Activated T-cell treated with anti-CD3 and anti-CD28 coated beads, Interleukin-2, amount 50 U/mL, for 24 hours (primary cell): ENCODE results near the gene SPO11.
"Not testable (repeated sequence)": the region's sequence is repeated elsewhere in the genome, so short reads cannot be mapped to it uniquely, and the experiment has no call there.

Experiments
- DNase-seq: peaks from one replicate; pipeline ENCODE4 v3.0.0-alpha.2; 2020
- H3K27ac Mint-ChIP-seq: 2 replicates; pipeline ENCODE4 v1.8.0; 2020; ENCODE audit warnings: mild to moderate bottlenecking, mixed read lengths
- H3K27me3 Mint-ChIP-seq: 2 replicates; pipeline ENCODE4 v1.8.0; 2020; ENCODE audit warnings: mixed read lengths
- H3K36me3 Mint-ChIP-seq: 2 replicates; pipeline ENCODE4 v1.8.0; 2020; ENCODE audit warnings: low read depth, mixed read lengths
- H3K4me1 Mint-ChIP-seq: 2 replicates; pipeline ENCODE4 v1.8.0; 2020; ENCODE audit warnings: low read depth, mixed read lengths
- H3K4me3 Mint-ChIP-seq: 2 replicates; pipeline ENCODE4 v1.8.0; 2020; ENCODE audit warnings: mild to moderate bottlenecking, moderate library complexity, mixed read lengths
- H3K9me3 Mint-ChIP-seq: 2 replicates; pipeline ENCODE4 v1.8.0; 2020; ENCODE audit warnings: mixed read lengths

SPO11 gene

GRCh38 chr20:57346477-57346876 is 16.9 kb downstream of the SPO11 start:
- no peak overlapping the region for H3K27ac Mint-ChIP-seq
- peak; percentile 74 for DNase-seq
- peaks cover 9% of the 10 kb centered on the region for H3K27me3 Mint-ChIP-seq
- peaks cover 4% of the 10 kb centered on the region for H3K36me3 Mint-ChIP-seq
- H3K4me1 Mint-ChIP-seq, result peaks cover 8% of the 10 kb centered on the region
- H3K9me3 Mint-ChIP-seq, result no peaks in the 10 kb centered on the region
- no peak overlapping the region for H3K4me3 Mint-ChIP-seq

GRCh38 chr20:57347393-57347792 is 17.8 kb downstream of the SPO11 start:
- no peak overlapping the region for H3K4me3 Mint-ChIP-seq
- no peak for DNase-seq
- H3K27ac Mint-ChIP-seq, result no peak overlapping the region
- H3K27me3 Mint-ChIP-seq, result peaks cover 9% of the 10 kb centered on the region
- no peaks in the 10 kb centered on the region for H3K9me3 Mint-ChIP-seq
- peaks cover 15% of the 10 kb centered on the region for H3K4me1 Mint-ChIP-seq
- H3K36me3 Mint-ChIP-seq, result peaks cover 13% of the 10 kb centered on the region

GRCh38 chr20:57348200-57348921 is 18.8 kb downstream of the SPO11 start:
- H3K9me3 Mint-ChIP-seq, H3K27ac Mint-ChIP-seq, H3K4me3 Mint-ChIP-seq, DNase-seq, H3K27me3 Mint-ChIP-seq: not testable (repeated sequence)
- H3K4me1 Mint-ChIP-seq, result peaks cover 24% of the 10 kb centered on the region
- peaks cover 21% of the 10 kb centered on the region for H3K36me3 Mint-ChIP-seq

GRCh38 chr20:57348922-57349574 is 19.4 kb downstream of the SPO11 start:
- Mint-ChIP-seq H3K27ac (peak overlapping the region; percentile 49), H3K4me3 (peak overlapping the region; percentile 6), H3K4me1 (peaks cover 30% of the 10 kb centered on the region), H3K36me3 (peaks cover 28% of the 10 kb centered on the region)
- not testable (repeated sequence) for H3K9me3 Mint-ChIP-seq, DNase-seq, H3K27me3 Mint-ChIP-seq

GRCh38 chr20:57350081-57350710 is 20.6 kb downstream of the SPO11 start:
- H3K4me3 Mint-ChIP-seq, result peak overlapping the region; percentile 67
- DNase-seq, result no peak
- peaks cover 36% of the 10 kb centered on the region for H3K4me1 Mint-ChIP-seq
- H3K27me3 Mint-ChIP-seq, result peaks cover 2% of the 10 kb centered on the region
- H3K36me3 Mint-ChIP-seq, result peaks cover 39% of the 10 kb centered on the region
- H3K9me3 Mint-ChIP-seq, result no peaks in the 10 kb centered on the region
- peak overlapping the region; percentile 78 for H3K27ac Mint-ChIP-seq

- not testable (repeated sequence) for H3K27me3 Mint-ChIP-seq, DNase-seq, H3K9me3 Mint-ChIP-seq
- Mint-ChIP-seq H3K4me1 (peaks cover 36% of the 10 kb centered on the region), H3K36me3 (peaks cover 39% of the 10 kb centered on the region), H3K4me3 (peak overlapping the region; percentile 93), H3K27ac (peak overlapping the region; percentile 94)
Observed at GRCh38 chr20:57350726-57351041, 21.1 kb downstream of the SPO11 start.

- Mint-ChIP-seq H3K4me3 (peak within 1 kb of the TSS; percentile 93), H3K27me3 (no peaks in the 10 kb centered on the region), H3K9me3 (no peaks in the 10 kb centered on the region), H3K4me1 (peaks cover 36% of the 10 kb centered on the region), H3K36me3 (peaks cover 39% of the 10 kb centered on the region), H3K27ac (peak within 1 kb of the TSS; percentile 94)
- peak; percentile 92 for DNase-seq
Observed at GRCh38 chr20:57351042-57351783, 21.6 kb downstream of the SPO11 start, which contains the start of gene RAE1. RAE1 (plus strand) TSS chr20:57351255; CDS start chr20:57354039, 2,784 bp downstream.

GRCh38 chr20:57352305-57352704 is 22.7 kb downstream of the SPO11 start:
- H3K36me3 Mint-ChIP-seq, result peaks cover 39% of the 10 kb centered on the region
- no peak for DNase-seq
- H3K4me3 Mint-ChIP-seq, result peak overlapping the region; percentile 93
- no peaks in the 10 kb centered on the region for H3K9me3 Mint-ChIP-seq
- H3K27ac Mint-ChIP-seq, result peak overlapping the region; percentile 94
- no peaks in the 10 kb centered on the region for H3K27me3 Mint-ChIP-seq
- peaks cover 38% of the 10 kb centered on the region for H3K4me1 Mint-ChIP-seq

- Mint-ChIP-seq H3K4me3 (peak overlapping the region; percentile 93), H3K9me3 (no peaks in the 10 kb centered on the region), H3K27ac (no peak overlapping the region), H3K4me1 (peaks cover 38% of the 10 kb centered on the region), H3K27me3 (no peaks in the 10 kb centered on the region), H3K36me3 (peaks cover 39% of the 10 kb centered on the region)
- no peak for DNase-seq
Observed at GRCh38 chr20:57353351-57353750, 23.7 kb downstream of the SPO11 start.

- H3K4me3 Mint-ChIP-seq, result no peak overlapping the region
- H3K4me1 Mint-ChIP-seq, result peaks cover 6% of the 10 kb centered on the region
- peaks cover 33% of the 10 kb centered on the region for H3K36me3 Mint-ChIP-seq
- no peak overlapping the region for H3K27ac Mint-ChIP-seq
- H3K9me3 Mint-ChIP-seq, result no peaks in the 10 kb centered on the region
- H3K27me3 Mint-ChIP-seq, result no peaks in the 10 kb centered on the region
- no peak for DNase-seq
Observed at GRCh38 chr20:57361517-57361916, 31.9 kb downstream of the SPO11 start.

- Mint-ChIP-seq H3K27me3 (no peaks in the 10 kb centered on the region), H3K27ac (peak overlapping the region; percentile 33), H3K4me3 (no peak overlapping the region), H3K4me1 (peaks cover 6% of the 10 kb centered on the region), H3K36me3 (peaks cover 62% of the 10 kb centered on the region), H3K9me3 (no peaks in the 10 kb centered on the region)
- no peak for DNase-seq
Observed at GRCh38 chr20:57364451-57364850, 34.8 kb downstream of the SPO11 start.

- H3K4me3 Mint-ChIP-seq, result no peak overlapping the region
- no peak for DNase-seq
- no peak overlapping the region for H3K27ac Mint-ChIP-seq
- no peaks in the 10 kb centered on the region for H3K9me3 Mint-ChIP-seq
- peaks cover 14% of the 10 kb centered on the region for H3K4me1 Mint-ChIP-seq
- no peaks in the 10 kb centered on the region for H3K27me3 Mint-ChIP-seq
- peaks cover 97% of the 10 kb centered on the region for H3K36me3 Mint-ChIP-seq
Observed at GRCh38 chr20:57369596-57369995, 40.0 kb downstream of the SPO11 start.

GRCh38 chr20:57370316-57370715 is 40.7 kb downstream of the SPO11 start:
- H3K36me3 Mint-ChIP-seq, result peaks cover 100% of the 10 kb centered on the region
- no peak overlapping the region for H3K27ac Mint-ChIP-seq
- H3K9me3 Mint-ChIP-seq, result no peaks in the 10 kb centered on the region
- no peak overlapping the region for H3K4me3 Mint-ChIP-seq
- H3K4me1 Mint-ChIP-seq, result peaks cover 15% of the 10 kb centered on the region
- DNase-seq, result no peak
- no peaks in the 10 kb centered on the region for H3K27me3 Mint-ChIP-seq

GRCh38 chr20:57371363-57371762 is 41.8 kb downstream of the SPO11 start:
- no peaks in the 10 kb centered on the region for H3K27me3 Mint-ChIP-seq
- H3K4me1 Mint-ChIP-seq, result peaks cover 15% of the 10 kb centered on the region
- H3K27ac Mint-ChIP-seq, result no peak overlapping the region
- H3K4me3 Mint-ChIP-seq, result no peak overlapping the region
- peaks cover 100% of the 10 kb centered on the region for H3K36me3 Mint-ChIP-seq
- DNase-seq, result no peak
- no peaks in the 10 kb centered on the region for H3K9me3 Mint-ChIP-seq
